ENCODE results near the gene SFRP5. TPM values are rescaled to one million over a fixed set of nuclear protein-coding genes. Genes with fewer than 3 reads are reported as not detected.

The SFRP5 gene
- total RNA-seq, 1 experiment from 2014 or later: 3.0 TPM

- DNase-seq (ENCODE audit: low read depth): peak; percentile 96
Observed at GRCh38 chr10:97736902-97737769, 34.7 kb downstream of the SFRP5 start, which contains the start of gene ZFYVE27. Gene ZFYVE27 (plus strand): TSS chr10:97737128. CDS start chr10:97738478, 1,350 bp downstream.

- no peak for DNase-seq (ENCODE audit: low read depth)
Observed at GRCh38 chr10:97736403-97736901, 35.3 kb downstream of the SFRP5 start.

DNA sequence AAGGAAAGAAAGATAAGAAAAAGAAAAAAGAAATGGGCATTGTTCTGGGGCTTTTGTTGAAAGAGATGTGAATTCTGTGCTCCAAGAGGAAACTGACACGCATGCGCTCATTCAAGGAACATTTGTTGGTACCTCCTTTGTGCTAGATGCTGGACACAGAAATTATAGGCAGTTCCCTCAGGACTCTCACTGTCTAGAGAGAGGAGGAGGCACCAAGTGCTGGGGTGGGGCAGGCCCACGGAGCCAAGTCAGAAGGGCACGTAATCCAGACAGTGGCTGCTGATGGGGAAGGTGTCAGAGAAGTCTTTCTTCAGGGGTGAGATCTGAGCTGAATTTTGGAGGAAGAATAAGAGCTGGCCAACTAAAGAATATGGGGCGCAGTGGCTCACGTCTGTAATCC lies 37.8 kb downstream of the SFRP5 start:
- DNase-seq (ENCODE audit: low read depth): no peak

DNA sequence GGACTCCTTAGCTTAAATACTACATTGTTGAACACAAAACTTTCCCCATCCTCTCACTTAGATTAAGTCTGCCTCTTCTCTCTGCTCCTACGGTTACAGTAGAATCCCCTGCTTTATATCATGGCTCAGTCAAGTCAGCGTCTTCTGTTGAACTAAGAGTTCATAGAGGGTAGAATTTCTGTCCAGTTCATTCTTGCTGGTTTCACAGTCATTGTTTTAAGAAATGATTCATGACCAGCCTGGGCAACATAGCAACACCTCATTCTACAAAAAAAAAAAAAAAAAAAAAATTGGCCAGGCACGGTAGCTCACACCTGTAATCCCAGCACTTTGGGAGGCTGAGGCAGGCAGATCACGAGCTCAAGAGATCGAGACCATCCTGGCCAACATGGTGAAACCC lies 38.5 kb downstream of the SFRP5 start:
- no peak for DNase-seq (ENCODE audit: low read depth)

DNA sequence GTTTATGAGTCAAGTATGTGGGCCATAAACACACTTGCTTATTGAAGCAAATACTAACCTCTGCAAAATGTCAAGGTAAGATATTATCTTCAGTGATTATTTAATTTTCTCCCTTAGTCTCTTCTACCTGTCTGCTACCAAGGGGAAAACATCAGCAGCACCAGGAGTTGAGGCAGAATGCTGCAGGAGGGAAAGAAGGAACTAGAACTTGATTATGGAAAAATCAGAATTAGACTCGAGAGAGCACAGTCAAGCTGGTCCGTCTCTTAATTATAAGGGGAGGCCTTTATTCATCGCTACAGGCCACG lies 39.8 kb downstream of the SFRP5 start:
- no peak for DNase-seq (ENCODE audit: low read depth)

DNA sequence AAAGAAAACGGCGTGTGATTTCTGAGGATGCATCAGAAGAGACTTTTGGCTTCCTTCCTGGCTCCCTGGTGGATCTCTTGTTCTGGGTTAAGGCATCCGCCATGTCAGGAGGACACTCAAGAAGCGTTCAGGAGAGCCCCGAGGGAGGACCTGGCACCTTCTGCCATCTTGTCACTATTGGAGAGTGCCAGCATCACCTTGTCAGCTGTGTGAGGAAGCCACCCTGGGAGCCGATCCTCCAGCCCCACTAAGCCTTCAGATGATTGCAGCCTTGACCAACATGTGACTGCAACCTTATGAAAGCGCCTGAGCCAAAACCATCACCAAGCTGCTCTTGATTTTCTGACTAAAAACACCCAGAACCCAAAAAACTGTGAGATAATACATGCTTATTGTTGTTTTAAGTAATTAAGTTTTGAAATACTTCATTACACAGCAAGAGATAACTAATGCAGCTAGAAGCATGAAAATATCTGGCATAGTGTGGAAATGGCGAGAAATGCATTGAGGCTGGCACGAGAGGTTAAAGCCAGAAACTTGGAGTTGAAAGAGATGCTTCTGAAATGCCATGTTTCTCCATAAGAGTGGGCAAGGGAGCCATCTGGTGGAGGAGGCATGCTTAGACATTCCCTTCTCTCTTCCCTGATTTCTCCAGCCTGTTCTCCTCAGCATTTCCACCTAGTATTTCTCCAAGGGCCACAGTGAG lies 40.3 kb downstream of the SFRP5 start:
- DNase-seq (ENCODE audit: low read depth): peak; percentile 71

DNA sequence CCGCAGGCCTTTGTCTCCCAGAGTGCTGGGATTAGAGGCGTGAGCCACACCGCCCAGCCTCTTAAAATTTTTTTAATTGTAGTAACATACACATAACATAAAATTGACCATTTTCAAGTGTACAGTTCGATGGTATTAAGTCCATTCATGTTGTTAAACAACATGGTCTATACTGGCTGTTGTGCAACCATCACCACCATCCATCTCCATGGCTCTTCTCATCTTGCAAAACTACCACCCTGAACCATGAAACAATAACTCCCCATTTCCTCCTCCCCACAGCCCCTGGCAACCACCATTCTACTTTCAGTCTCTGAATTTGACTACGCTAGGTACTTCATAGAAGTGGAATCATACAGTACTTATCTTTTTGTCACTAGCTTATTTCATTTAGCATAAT lies 42.8 kb downstream of the SFRP5 start:
- no peak for DNase-seq (ENCODE audit: low read depth)

- peak; percentile 72 for DNase-seq (ENCODE audit: low read depth)
Observed at GRCh38 chr10:97726636-97727178, 45.1 kb downstream of the SFRP5 start.

DNA sequence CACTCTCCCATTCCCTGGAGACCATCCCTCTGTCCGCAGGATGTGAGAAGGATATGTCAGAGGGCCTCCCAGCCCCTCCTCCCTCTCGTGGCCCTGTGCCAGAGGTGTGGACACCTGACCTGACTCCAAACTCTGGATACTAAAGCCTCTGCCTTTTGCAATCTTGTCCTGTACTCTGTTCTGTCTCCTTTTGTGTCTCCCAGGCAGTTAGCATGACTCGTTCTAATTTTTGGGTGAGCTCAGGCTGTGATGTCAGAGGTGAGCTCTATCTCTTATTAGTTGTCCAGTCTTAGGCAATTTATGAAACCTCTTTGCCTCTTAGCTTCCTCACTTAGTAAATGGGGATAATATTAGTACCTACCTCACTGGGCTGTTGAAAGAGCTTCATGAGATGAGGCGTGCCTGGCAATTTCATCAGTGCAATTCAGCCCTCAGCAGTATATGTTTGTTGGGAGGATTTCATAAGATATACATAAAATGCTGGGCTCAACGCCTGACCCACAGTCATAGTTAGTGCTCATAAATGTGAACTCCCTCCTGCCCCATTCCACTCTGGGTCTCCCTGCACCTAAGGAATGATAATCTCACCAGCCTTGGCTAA lies 47.4 kb downstream of the SFRP5 start:
- no peak for DNase-seq (ENCODE audit: low read depth)

DNA sequence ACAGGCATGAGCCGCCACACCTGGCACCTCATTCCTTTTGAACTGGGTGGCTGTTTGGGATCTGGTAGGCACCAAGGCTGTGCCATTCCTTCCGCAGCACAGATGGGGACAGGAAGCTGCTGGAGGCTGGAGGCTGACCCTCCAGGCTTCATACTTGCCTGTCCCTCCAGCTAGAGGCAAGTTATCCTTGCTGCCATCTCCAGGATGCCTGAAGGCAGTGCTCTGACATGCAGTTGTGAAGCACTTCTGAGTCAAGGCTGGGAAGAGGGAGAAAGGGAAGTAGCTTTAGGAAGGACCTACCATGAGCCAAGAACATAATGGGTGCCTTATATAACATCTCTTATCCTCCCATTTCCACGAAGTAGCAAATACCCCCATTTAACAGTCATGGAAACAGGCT lies 48.8 kb downstream of the SFRP5 start:
- DNase-seq (ENCODE audit: low read depth): no peak

DNA sequence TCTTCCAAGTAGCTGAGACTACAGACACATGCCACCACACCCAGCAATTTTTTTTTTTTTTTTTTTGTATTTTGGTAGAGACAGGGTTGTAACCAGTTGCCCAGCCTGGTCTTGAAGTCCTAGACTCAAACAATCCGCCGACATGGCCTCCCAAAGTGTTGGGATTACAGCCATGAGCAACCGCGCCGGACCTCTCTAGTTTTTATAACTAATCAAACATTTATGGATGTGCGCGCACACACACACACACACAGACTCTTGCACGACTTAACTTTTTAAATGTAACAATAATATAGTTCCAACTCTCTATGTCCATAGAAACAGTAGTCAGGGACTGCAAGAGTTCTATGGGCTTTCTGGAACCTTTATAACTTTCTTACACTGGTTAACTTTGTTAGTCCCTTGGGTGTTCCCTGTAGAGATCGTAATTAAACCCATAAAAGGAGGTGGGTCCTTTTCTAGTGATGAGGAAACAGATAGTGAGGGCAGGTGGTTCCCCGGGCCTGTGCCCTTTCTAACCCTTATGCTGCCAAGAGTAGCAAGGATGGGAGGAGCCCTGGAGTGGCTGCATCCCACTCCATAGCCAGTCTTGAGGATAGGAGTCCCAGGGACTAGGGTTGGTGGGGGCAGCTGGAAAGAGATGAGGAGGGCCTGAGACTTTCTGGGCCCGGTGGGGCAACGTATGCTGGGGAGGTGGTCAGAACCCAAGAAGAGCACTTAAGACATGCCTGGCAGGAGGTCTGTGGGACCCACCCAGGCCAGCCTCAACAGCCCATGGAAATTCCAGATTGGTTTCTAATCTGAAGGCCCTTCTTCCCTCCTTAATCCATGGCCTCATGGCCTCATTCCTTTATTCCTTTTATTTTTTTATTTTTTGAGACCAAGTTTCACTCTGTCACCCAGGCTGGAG lies 49.7 kb downstream of the SFRP5 start:
- no peak for DNase-seq (ENCODE audit: low read depth)

GRCh38 chr10:97719602-97720001 lies 52.2 kb downstream of the SFRP5 start:
- no peak for DNase-seq (ENCODE audit: low read depth)

GRCh38 chr10:97718659-97719142 lies 53.1 kb downstream of the SFRP5 start:
- DNase-seq (ENCODE audit: low read depth): no peak

DNA sequence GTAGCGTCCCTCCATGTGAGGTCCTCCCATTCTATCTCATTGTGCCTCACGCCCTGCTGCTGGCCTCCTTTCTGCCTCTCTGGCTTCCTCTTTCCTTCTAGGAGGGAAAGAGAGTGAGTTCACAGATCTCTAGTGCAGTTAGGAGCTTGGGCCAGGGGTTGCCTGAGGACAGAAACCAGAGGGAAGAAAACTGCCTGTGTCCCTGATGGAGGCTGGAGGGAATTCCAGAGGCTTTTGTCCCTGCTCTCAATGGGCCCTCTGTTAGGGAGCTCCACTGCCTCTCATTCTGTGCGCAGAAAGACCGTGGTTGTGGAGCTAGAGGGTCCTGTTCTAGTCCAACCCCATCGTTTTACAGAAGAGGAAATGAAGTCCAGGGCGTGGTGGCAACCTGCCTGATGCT lies 53.6 kb downstream of the SFRP5 start:
- no peak for DNase-seq (ENCODE audit: low read depth)

- DNase-seq (ENCODE audit: low read depth): no peak
Observed at GRCh38 chr10:97717627-97718026, 54.2 kb downstream of the SFRP5 start.

Other genes with a start within 250 kb of the SFRP5 start
- gene ANKRD2, start 199.2 kb downstream of the SFRP5 start, total RNA-seq (2014; rRNA removed; shearing (Covaris generic)): not detected in 2 replicates
- not detected in 2 replicates for gene HOGA1, start 187.6 kb downstream of the SFRP5 start, total RNA-seq (2014; rRNA removed; shearing (Covaris generic))
- not detected in 2 replicates for gene C10orf62, start 182.3 kb downstream of the SFRP5 start, total RNA-seq (2014; rRNA removed; shearing (Covaris generic))
- gene MORN4, start 138.5 kb downstream of the SFRP5 start, total RNA-seq (2014; rRNA removed; shearing (Covaris generic)): 1.6 and 3.4 TPM in 2 replicates
- 14.5 and 16.4 TPM in 2 replicates for gene PI4K2A, start 131.3 kb downstream of the SFRP5 start, total RNA-seq (2014; rRNA removed; shearing (Covaris generic))
- gene AVPI1, start 84.8 kb downstream of the SFRP5 start, total RNA-seq (2014; rRNA removed; shearing (Covaris generic)): 4.4 and 5.7 TPM in 2 replicates
- 9.9 and 16.8 TPM in 2 replicates for gene MARVELD1, start 58.3 kb downstream of the SFRP5 start, total RNA-seq (2014; rRNA removed; shearing (Covaris generic))
- 12.3 and 15.1 TPM in 2 replicates for gene ZFYVE27, start 34.9 kb downstream of the SFRP5 start, total RNA-seq (2014; rRNA removed; shearing (Covaris generic))
- gene GOLGA7B, start 77.8 kb upstream of the SFRP5 start, total RNA-seq (2014; rRNA removed; shearing (Covaris generic)): 1.3 and 2.0 TPM in 2 replicates

Measured in Daoy (cell line).